Testis (tissue), 3 donors: ENCODE data around the gene SLC2A3. TPM values are rescaled to one million over a fixed set of nuclear protein-coding genes. Genes with fewer than 3 reads are reported as not detected.
"Not testable (repeated sequence)": the region's sequence is repeated elsewhere in the genome, so short reads cannot be mapped to it uniquely, and the experiment has no call there.

Experiments
- DNase-seq: peaks from one replicate; pipeline ENCODE4 v3.0.0-alpha.2; 2019
- H3K27ac ChIP-seq, 2 donors: fragments of 200-600 bp; sonication (generic); one replicate each; pipeline ENCODE4 v1.5.1; 2019
- H3K27me3 ChIP-seq: fragments of 200-600 bp; sonication (generic); one replicate; pipeline ENCODE4 v1.5.1; 2019
- H3K36me3 ChIP-seq: fragments of 200-600 bp; sonication (generic); one replicate; pipeline ENCODE4 v1.5.1; 2017; ENCODE audit warnings: low read depth; ENCODE audit errors: missing control alignments
- H3K4me1 ChIP-seq: fragments of 200-600 bp; sonication (generic); one replicate; pipeline ENCODE4 v1.5.1; 2019
- H3K4me3 ChIP-seq, 2 donors: fragments of 200-600 bp; sonication (generic); one replicate each; pipeline ENCODE4 v1.5.1; 2017 to 2019
- H3K9me3 ChIP-seq: fragments of 200-600 bp; sonication (generic); one replicate; pipeline ENCODE4 v1.5.1; 2017
- CTCF ChIP-seq, 3 experiments: fragments of 450-650 bp in 2 of 3; fragments of 200-600 bp in 1 of 3; sonication (generic) in 1 of 3; IDR thresholded peaks; one replicate each; pipeline ENCODE4 v1.5.1; 2016 to 2019; ENCODE audit warnings: antibody characterized with exemption in 3 of 3, mild to moderate bottlenecking in 2 of 3, moderate library complexity in 1 of 3
- POLR2A ChIP-seq: fragments of 450-650 bp; IDR thresholded peaks from one replicate; pipeline ENCODE4 v1.6.1; 2017; ENCODE audit warnings: antibody characterized with exemption, mild to moderate bottlenecking, moderate library complexity
- WGBS, 2 donors: methylation state at CpG; one replicate each; pipeline ENCODE4 v1.1.5; 2018; 5-methylcytosine and 5-hydroxymethylcytosine counted together
- intact Hi-C: fragments of 100-400 bp; cut with DNase I; formaldehyde crosslinking; loops from one replicate; pipeline ENCODE4 v1.15.1; 2023; ENCODE audit warnings: low total_unique reads
- polyA plus RNA-seq: library from polyadenylated mRNA; stranded (reverse); fragments of 350-450 nt; fragmentation: Illumina TruSeq; extraction: RNeasy Lipid Tissue Mini Kit (QIAGEN cat#74804); gene quantifications from one replicate; pipeline ENCODE4 v1.2.3, GENCODE V29; 2014; ENCODE audit warnings: low read depth, low replicate concordance; ENCODE audit not compliant: insufficient read depth
- total RNA-seq, 2 donors: library from RNA; depleted of rRNA; stranded (reverse); fragments of >200 nt; gene quantifications; one replicate each; pipeline ENCODE4 v1.2.3, GENCODE V29; 2016

The SLC2A3 gene
- total and polyA plus RNA-seq, 3 donors from 2014 or later: 11.0 to 25.7 (median 22.3) TPM

- no peaks in the 10 kb centered on the region for H3K36me3 ChIP-seq
- no peak for TF ChIP-seq POLR2A
- no peak for TF ChIP-seq CTCF (IDR thresholded peaks at IDR 0.05)
- peaks cover 3% of the 10 kb centered on the region for H3K4me1 ChIP-seq
- H3K27ac ChIP-seq: no peak overlapping the region
- intact Hi-C loops: no loop called here
- H3K4me3 ChIP-seq: no peak overlapping the region
- DNase-seq: no peak
- H3K27me3 ChIP-seq: no peaks in the 10 kb centered on the region
- no peaks in the 10 kb centered on the region for H3K9me3 ChIP-seq
- 87 to 91% methylated on average over 14 of the region's 14 CpGs for WGBS, 2 donors
These were observed 30.6 kb upstream of the SLC2A3 start for GRCh38 chr12:7966563-7966962.

GRCh38 chr12:7964669-7965068 lies 28.7 kb upstream of the SLC2A3 start:
- H3K27ac ChIP-seq, H3K4me3 ChIP-seq, H3K27me3 ChIP-seq, H3K4me1 ChIP-seq, H3K36me3 ChIP-seq, DNase-seq, H3K9me3 ChIP-seq, intact Hi-C loops: not testable (repeated sequence)
- WGBS, 2 donors: 94 to 95% methylated on average over 9 of the region's 9 CpGs

GRCh38 chr12:7961395-7962178 lies 25.6 kb upstream of the SLC2A3 start:
- H3K27me3 ChIP-seq: no peaks in the 10 kb centered on the region
- no peak for DNase-seq
- intact Hi-C loops: no loop called here
- WGBS, 2 donors: 69 to 77% methylated on average over 11 to 12 of the region's 12 CpGs
- no peaks in the 10 kb centered on the region for H3K9me3 ChIP-seq
- TF ChIP-seq CTCF (IDR thresholded peaks at IDR 0.05) (no peak), POLR2A (no peak)
- peak overlapping the region in 1 of 2 donors; percentile 6 for H3K27ac ChIP-seq
- no peaks in the 10 kb centered on the region for H3K36me3 ChIP-seq
- H3K4me1 ChIP-seq: peaks cover 3% of the 10 kb centered on the region
- no peak overlapping the region for H3K4me3 ChIP-seq

GRCh38 chr12:7959701-7960121 lies 23.7 kb upstream of the SLC2A3 start:
- Histone ChIP-seq H3K4me3 (no peak overlapping the region), H3K9me3 (no peaks in the 10 kb centered on the region), H3K27ac (no peak overlapping the region), H3K27me3 (no peaks in the 10 kb centered on the region), H3K36me3 (no peaks in the 10 kb centered on the region), H3K4me1 (peaks cover 3% of the 10 kb centered on the region)
- no peak for DNase-seq
- TF ChIP-seq POLR2A (no peak), CTCF (IDR thresholded peaks at IDR 0.05) (no peak)
- WGBS, 2 donors: 37 to 42% methylated on average over 3 of the region's 3 CpGs
- intact Hi-C loops: no loop called here

GRCh38 chr12:7959278-7959677 lies 23.3 kb upstream of the SLC2A3 start:
- intact Hi-C loops: no loop called here
- peaks cover 3% of the 10 kb centered on the region for H3K4me1 ChIP-seq
- no peak overlapping the region for H3K4me3 ChIP-seq
- TF ChIP-seq CTCF (IDR thresholded peaks at IDR 0.05): no peak
- no peak overlapping the region for H3K27ac ChIP-seq
- no peaks in the 10 kb centered on the region for H3K36me3 ChIP-seq
- WGBS, 2 donors: 70 to 100% methylated on average over 1 of the region's 1 CpG
- DNase-seq: no peak
- H3K9me3 ChIP-seq: no peaks in the 10 kb centered on the region
- no peaks in the 10 kb centered on the region for H3K27me3 ChIP-seq

- intact Hi-C loops, H3K4me1 ChIP-seq: not testable (repeated sequence)
- WGBS, 2 donors: 66 to 75% methylated on average over 19 of the region's 19 CpGs
These were observed 18.9 kb upstream of the SLC2A3 start for GRCh38 chr12:7954877-7955276.

GRCh38 chr12:7954418-7954817 lies 18.4 kb upstream of the SLC2A3 start:
- H3K36me3 ChIP-seq, H3K27ac ChIP-seq, intact Hi-C loops, H3K4me3 ChIP-seq, H3K4me1 ChIP-seq, DNase-seq, H3K27me3 ChIP-seq, H3K9me3 ChIP-seq: not testable (repeated sequence)
- 14 to 26% methylated on average over 6 to 10 of the region's 10 CpGs for WGBS, 2 donors

More at GRCh38 chr12:7954877-7955276, 18.9 kb upstream of the SLC2A3 start:
- not testable (repeated sequence) for H3K27ac ChIP-seq, H3K27me3 ChIP-seq, H3K9me3 ChIP-seq, DNase-seq, H3K4me3 ChIP-seq, H3K36me3 ChIP-seq

GRCh38 chr12:7953912-7954311 lies 17.9 kb upstream of the SLC2A3 start:
- H3K27ac ChIP-seq, H3K9me3 ChIP-seq, intact Hi-C loops, H3K4me1 ChIP-seq, DNase-seq, H3K4me3 ChIP-seq, H3K27me3 ChIP-seq, H3K36me3 ChIP-seq: not testable (repeated sequence)
- WGBS, 2 donors: 75 to 92% methylated on average over 2 of the region's 2 CpGs
